GM23248 (cell line): ENCODE results near the gene PABPN1L.

Source experiments
- EZH2 ChIP-seq: fragments of 200-600 bp; sonication (generic); IDR thresholded peaks from 2 replicates; pipeline ENCODE4 v1.6.1; 2018; ENCODE audit warnings: antibody characterized with exemption, mild to moderate bottlenecking; ENCODE audit not compliant: insufficient read depth, poor library complexity, severe bottlenecking
- EZH2phosphoT487 ChIP-seq: fragments of 200-600 bp; sonication (generic); IDR thresholded peaks from 2 replicates; pipeline ENCODE4 v1.6.1; 2018; ENCODE audit warnings: antibody characterized with exemption, moderate library complexity, mild to moderate bottlenecking, low read depth; ENCODE audit not compliant: insufficient read depth

DNA sequence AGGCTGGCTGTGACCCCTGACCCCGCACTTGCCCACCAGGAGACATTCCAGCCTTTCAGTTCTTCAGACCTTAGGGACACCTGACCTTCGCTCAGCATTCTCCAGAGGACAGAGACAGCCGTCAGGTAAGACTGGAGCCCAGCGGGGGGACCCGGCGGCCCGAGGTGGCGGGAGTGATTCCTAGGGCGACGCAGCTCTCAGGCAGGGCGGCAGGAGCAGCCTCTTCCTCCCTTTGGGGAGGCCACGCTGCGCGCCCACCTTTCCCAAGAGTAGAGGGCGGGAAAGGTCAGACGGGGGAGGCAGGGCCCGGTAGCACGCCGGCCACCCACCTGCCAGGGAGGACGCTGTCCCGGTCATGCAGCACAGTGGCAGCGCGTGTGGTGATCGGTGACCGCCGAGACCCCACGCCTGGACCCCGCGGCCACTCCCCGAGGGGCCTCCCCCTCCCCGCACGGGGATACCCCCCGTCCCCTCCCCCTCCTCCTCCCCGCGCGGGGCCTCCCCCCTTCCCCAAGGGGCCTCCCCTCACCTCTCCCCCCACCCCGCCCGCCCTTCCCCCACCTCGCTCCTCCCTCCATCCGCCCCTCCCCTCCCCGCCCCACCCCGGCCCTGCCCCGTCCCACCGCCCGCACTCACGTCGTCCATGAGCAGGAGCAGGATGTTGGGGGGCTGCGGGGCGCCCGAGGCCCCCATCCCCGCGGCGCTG, 10.2 kb downstream of the PABPN1L start:
- TF ChIP-seq EZH2, result no peak
- TF ChIP-seq EZH2phosphoT487, result no peak
